OCI-LY7 (cell line): ENCODE results near the gene VPS4B.

ENCODE experiments used
- CTCF ChIP-seq: fragments of 200-600 bp; sonication (generic); conservative IDR thresholded peaks from 2 replicates; pipeline ENCODE4 v1.5.1; 2014; ENCODE audit warnings: mild to moderate bottlenecking, antibody characterized with exemption, low read length, moderate library complexity, mixed read lengths
- EZH2phosphoT487 ChIP-seq: fragments of 200-600 bp; sonication (generic); IDR thresholded peaks from 2 replicates; pipeline ENCODE4 v1.6.1; 2018; ENCODE audit warnings: low read depth, borderline replicate concordance, mild to moderate bottlenecking, mixed run types, antibody characterized with exemption, low read length, moderate library complexity, mixed read lengths

GRCh38 chr18:63382843-63383242 lies 39.4 kb downstream of the VPS4B start:
- TF ChIP-seq CTCF, result no peak
- no peak for TF ChIP-seq EZH2phosphoT487
